GM12891 (cell line): ENCODE measurements around the gene MFSD6.

Experiments
- POLR2AphosphoS5 ChIP-seq: IDR thresholded peaks from 2 replicates; pipeline ENCODE4 v1.6.1; 2011; ENCODE audit warnings: low read depth, low read length, control low read depth
- TAF1 ChIP-seq: IDR thresholded peaks from 2 replicates; pipeline ENCODE4 v1.6.1; 2011; ENCODE audit warnings: low read depth, low read length, control low read depth

- no peak for TF ChIP-seq TAF1
- TF ChIP-seq POLR2AphosphoS5, result no peak
Observed at GRCh38 chr2:190367091-190367490, 41.1 kb upstream of the MFSD6 start.
